Measurements from ENCODE around the gene USP40. TPM values are rescaled to one million over a fixed set of nuclear protein-coding genes. Genes with fewer than 3 reads are reported as not detected.

The USP40 gene
- total and polyA plus RNA-seq, 5 donors from 2014 or later: 2.7 to 17.2 (median 5.4) TPM

DNA sequence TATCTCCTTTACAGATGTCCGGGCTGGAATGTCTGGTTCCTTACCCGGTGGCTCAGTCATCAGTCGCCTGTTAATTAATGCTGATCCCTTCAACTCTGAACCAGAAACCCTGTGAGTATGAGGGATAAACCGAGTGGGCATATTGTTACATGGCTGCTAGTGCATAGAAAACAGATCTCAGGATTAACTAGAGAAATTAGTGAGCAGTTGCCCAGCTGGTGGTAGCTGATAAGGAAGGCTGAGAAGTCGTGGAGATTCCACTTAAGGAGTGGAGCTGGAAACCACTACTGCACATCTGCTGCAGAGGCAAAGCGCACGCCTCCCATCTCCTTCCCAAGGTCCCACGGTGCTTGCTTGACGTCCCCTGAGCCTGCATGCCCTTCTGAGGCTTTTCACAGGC lies 114.6 kb downstream of the USP40 start:
- Mint-ChIP-seq H3K36me3 (peaks cover 41% of the 10 kb centered on the region), H3K27me3 (no peaks in the 10 kb centered on the region), H3K4me3 (no peak overlapping the region), H3K27ac (no peak overlapping the region), H3K4me1 (peaks cover 0 to 3% (median 2%) of the 10 kb centered on the region in 4 donors), H3K9me3 (no peaks in the 10 kb centered on the region)
- Histone ChIP-seq H3K9me3 (ENCODE audit: control insufficient read depth in 2 of 2, low read length in 2 of 2) (no peaks in the 10 kb centered on the region), H3K4me1 (ENCODE audit: control insufficient read depth, insufficient read depth, low read length, poor library complexity, severe bottlenecking) (no peaks in the 10 kb centered on the region), H3K27me3 (ENCODE audit: control insufficient read depth, insufficient read depth, low read length) (no peaks in the 10 kb centered on the region), H3K27ac (ENCODE audit: insufficient read depth, low read length, poor library complexity, severe bottlenecking) (no peak overlapping the region), H3K36me3 (ENCODE audit: control insufficient read depth, insufficient read depth, low read length) (peaks cover 99% of the 10 kb centered on the region), H3K4me3 (ENCODE audit: low read depth, low read length) (no peak overlapping the region)
- ATAC-seq (ENCODE audit: low read depth in 2 of 2) (no peak), DNase-seq (no peak)

DNA sequence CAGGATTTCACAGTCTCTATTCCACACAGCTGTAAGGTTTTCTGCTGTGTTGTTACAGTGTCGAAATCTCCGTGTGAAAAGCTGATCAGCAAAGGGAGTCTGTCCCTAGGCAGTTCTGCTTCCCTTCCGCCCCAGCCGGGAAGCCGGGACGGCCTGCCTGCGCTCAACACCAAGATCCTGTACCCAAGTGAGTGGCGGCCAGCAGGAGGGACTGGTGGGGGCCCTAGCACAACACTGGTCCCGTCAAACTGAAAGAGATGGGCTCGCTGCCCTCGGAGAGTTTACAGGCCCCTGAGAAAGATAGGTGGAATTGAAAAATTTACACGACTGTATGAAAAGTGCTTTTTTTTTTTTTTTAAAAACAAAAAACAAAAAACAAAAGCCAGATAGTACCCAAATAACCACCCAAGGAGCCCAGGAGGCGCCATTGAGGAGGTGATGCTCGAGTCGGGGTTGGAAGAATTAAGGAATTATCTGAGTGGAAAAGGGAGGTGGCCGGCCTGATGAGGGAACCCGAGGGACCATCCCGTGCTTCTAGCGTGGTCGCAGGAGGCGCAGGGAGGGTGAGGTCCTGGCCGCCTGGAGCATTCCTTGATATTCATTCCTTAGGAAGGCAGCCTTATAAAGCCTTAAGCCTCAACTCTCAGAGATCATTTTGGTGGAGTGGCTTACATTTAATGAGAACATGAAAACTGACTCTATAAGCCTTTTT lies 115.6 kb downstream of the USP40 start:
- H3K4me1 ChIP-seq (ENCODE audit: control insufficient read depth, insufficient read depth, low read length, poor library complexity, severe bottlenecking): no peaks in the 10 kb centered on the region

GRCh38 chr2:233449921-233450863 lies 116.4 kb downstream of the USP40 start:
- Mint-ChIP-seq H3K9me3 (no peaks in the 10 kb centered on the region), H3K4me3 (no peak overlapping the region), H3K4me1 (peaks cover 0 to 3% (median 2%) of the 10 kb centered on the region in 4 donors), H3K36me3 (peaks cover 38% of the 10 kb centered on the region), H3K27ac (no peak overlapping the region), H3K27me3 (no peaks in the 10 kb centered on the region)
- Histone ChIP-seq H3K27me3 (ENCODE audit: control insufficient read depth, insufficient read depth, low read length) (no peaks in the 10 kb centered on the region), H3K4me1 (ENCODE audit: control insufficient read depth, insufficient read depth, low read length, poor library complexity, severe bottlenecking) (no peaks in the 10 kb centered on the region), H3K9me3 (ENCODE audit: control insufficient read depth in 2 of 2, low read length in 2 of 2) (no peaks in the 10 kb centered on the region), H3K27ac (ENCODE audit: insufficient read depth, low read length, poor library complexity, severe bottlenecking) (no peak overlapping the region), H3K36me3 (ENCODE audit: control insufficient read depth, insufficient read depth, low read length) (peaks cover 98% of the 10 kb centered on the region), H3K4me3 (ENCODE audit: low read depth, low read length) (no peak overlapping the region)
- no peak for DNase-seq
- ATAC-seq (ENCODE audit: low read depth in 2 of 2): no peak

More for the DNA sequence above, 115.6 kb downstream of the USP40 start:
- Histone ChIP-seq H3K36me3 (ENCODE audit: control insufficient read depth, insufficient read depth, low read length) (peaks cover 98% of the 10 kb centered on the region), H3K27me3 (ENCODE audit: control insufficient read depth, insufficient read depth, low read length) (no peaks in the 10 kb centered on the region), H3K4me3 (ENCODE audit: low read depth, low read length) (no peak overlapping the region), H3K27ac (ENCODE audit: insufficient read depth, low read length, poor library complexity, severe bottlenecking) (no peak overlapping the region), H3K9me3 (ENCODE audit: control insufficient read depth in 2 of 2, low read length in 2 of 2) (no peaks in the 10 kb centered on the region)
- no peak for ATAC-seq (ENCODE audit: low read depth in 2 of 2)
- no peak overlapping the region for H3K4me3 Mint-ChIP-seq
- H3K27ac Mint-ChIP-seq: no peak overlapping the region
- H3K9me3 Mint-ChIP-seq: no peaks in the 10 kb centered on the region
- H3K27me3 Mint-ChIP-seq: no peaks in the 10 kb centered on the region
- peaks cover 0 to 3% (median 2%) of the 10 kb centered on the region in 4 donors for H3K4me1 Mint-ChIP-seq
- H3K36me3 Mint-ChIP-seq: peaks cover 42% of the 10 kb centered on the region
- no peak for DNase-seq

DNA sequence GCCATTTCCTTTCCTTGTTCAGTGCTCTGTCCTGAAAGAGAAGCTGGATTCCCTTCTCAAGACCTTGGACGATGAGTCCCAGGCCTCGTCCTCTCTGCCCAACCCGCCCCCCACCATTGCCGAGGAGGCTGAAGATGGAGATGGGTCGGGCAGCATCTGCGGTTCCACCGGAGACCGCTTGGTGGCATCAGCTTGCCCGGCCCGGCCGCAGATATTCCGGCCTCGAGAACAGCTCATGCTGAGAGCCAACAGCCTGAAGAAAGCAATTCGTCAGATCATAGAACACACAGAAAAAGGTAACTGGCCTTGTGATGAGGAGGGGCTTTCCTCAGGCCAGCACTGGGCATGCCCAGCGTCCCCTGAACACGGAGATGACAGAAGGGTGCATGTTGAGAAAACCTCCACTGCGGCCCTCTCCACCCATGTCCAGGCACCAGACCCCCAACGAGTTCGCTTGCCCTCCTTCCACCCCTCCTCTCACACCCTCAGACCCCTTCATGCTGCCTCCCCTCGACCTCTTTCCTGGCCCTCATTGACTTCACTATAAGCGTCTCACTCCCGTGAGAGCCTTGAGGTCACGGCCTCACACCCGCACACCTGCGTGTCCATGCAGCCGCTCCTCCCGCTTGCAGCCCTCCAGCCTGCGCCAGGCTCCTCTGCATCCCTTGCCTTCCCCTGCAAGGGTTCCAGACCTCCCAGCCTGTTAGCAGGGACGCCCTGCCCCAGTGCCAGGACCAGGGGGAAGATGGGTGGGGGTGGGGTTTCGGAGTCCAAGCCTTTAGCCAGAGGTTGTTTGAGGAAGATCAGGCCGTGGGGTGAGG lies 117.3 kb downstream of the USP40 start:
- Histone ChIP-seq H3K9me3 (ENCODE audit: control insufficient read depth in 2 of 2, low read length in 2 of 2) (no peaks in the 10 kb centered on the region), H3K4me1 (ENCODE audit: control insufficient read depth, insufficient read depth, low read length, poor library complexity, severe bottlenecking) (no peaks in the 10 kb centered on the region), H3K4me3 (ENCODE audit: low read depth, low read length) (no peak overlapping the region), H3K27ac (ENCODE audit: insufficient read depth, low read length, poor library complexity, severe bottlenecking) (no peak overlapping the region), H3K36me3 (ENCODE audit: control insufficient read depth, insufficient read depth, low read length) (peaks cover 98% of the 10 kb centered on the region), H3K27me3 (ENCODE audit: control insufficient read depth, insufficient read depth, low read length) (no peaks in the 10 kb centered on the region)
- DNase-seq (no peak), ATAC-seq (ENCODE audit: low read depth in 2 of 2) (no peak)
- no peaks in the 10 kb centered on the region for H3K27me3 Mint-ChIP-seq
- peaks cover 37% of the 10 kb centered on the region for H3K36me3 Mint-ChIP-seq
- H3K4me3 Mint-ChIP-seq: no peak overlapping the region
- no peaks in the 10 kb centered on the region for H3K9me3 Mint-ChIP-seq
- peaks cover 0 to 7% (median 2%) of the 10 kb centered on the region in 4 donors for H3K4me1 Mint-ChIP-seq
- H3K27ac Mint-ChIP-seq: no peak overlapping the region

GRCh38 chr2:233448575-233448974 lies 118.0 kb downstream of the USP40 start:
- ATAC-seq (ENCODE audit: low read depth in 2 of 2) (no peak), DNase-seq (no peak)
- Histone ChIP-seq H3K4me3 (ENCODE audit: low read depth, low read length) (no peak overlapping the region), H3K36me3 (ENCODE audit: control insufficient read depth, insufficient read depth, low read length) (peaks cover 94% of the 10 kb centered on the region), H3K9me3 (ENCODE audit: control insufficient read depth in 2 of 2, low read length in 2 of 2) (no peaks in the 10 kb centered on the region), H3K27ac (ENCODE audit: insufficient read depth, low read length, poor library complexity, severe bottlenecking) (no peak overlapping the region), H3K4me1 (ENCODE audit: control insufficient read depth, insufficient read depth, low read length, poor library complexity, severe bottlenecking) (peaks cover 3% of the 10 kb centered on the region), H3K27me3 (ENCODE audit: control insufficient read depth, insufficient read depth, low read length) (no peaks in the 10 kb centered on the region)
- H3K27me3 Mint-ChIP-seq: peaks cover 5% of the 10 kb centered on the region
- H3K4me3 Mint-ChIP-seq: no peak overlapping the region
- no peaks in the 10 kb centered on the region for H3K9me3 Mint-ChIP-seq
- H3K27ac Mint-ChIP-seq: no peak overlapping the region
- H3K4me1 Mint-ChIP-seq: peaks cover 2 to 11% (median 5%) of the 10 kb centered on the region in 4 donors
- peaks cover 38% of the 10 kb centered on the region for H3K36me3 Mint-ChIP-seq

GRCh38 chr2:233448220-233448559 lies 118.4 kb downstream of the USP40 start:
- no peaks in the 10 kb centered on the region for H3K9me3 ChIP-seq (ENCODE audit: control insufficient read depth in 2 of 2, low read length in 2 of 2)
- ATAC-seq (ENCODE audit: low read depth in 2 of 2) (no peak), DNase-seq (peak in 1 of 3 donors; percentile 30)
- Mint-ChIP-seq H3K36me3 (peaks cover 40% of the 10 kb centered on the region), H3K27me3 (peaks cover 5% of the 10 kb centered on the region), H3K4me1 (peaks cover 5 to 14% (median 9%) of the 10 kb centered on the region in 4 donors), H3K9me3 (no peaks in the 10 kb centered on the region), H3K4me3 (no peak overlapping the region), H3K27ac (peak overlapping the region in 1 of 3 donors; percentile 62)
- peaks cover 90% of the 10 kb centered on the region for H3K36me3 ChIP-seq (ENCODE audit: control insufficient read depth, insufficient read depth, low read length)
- H3K27ac ChIP-seq (ENCODE audit: insufficient read depth, low read length, poor library complexity, severe bottlenecking): no peak overlapping the region
- peaks cover 7% of the 10 kb centered on the region for H3K4me1 ChIP-seq (ENCODE audit: control insufficient read depth, insufficient read depth, low read length, poor library complexity, severe bottlenecking)
- no peaks in the 10 kb centered on the region for H3K27me3 ChIP-seq (ENCODE audit: control insufficient read depth, insufficient read depth, low read length)
- no peak overlapping the region for H3K4me3 ChIP-seq (ENCODE audit: low read depth, low read length)

DNA sequence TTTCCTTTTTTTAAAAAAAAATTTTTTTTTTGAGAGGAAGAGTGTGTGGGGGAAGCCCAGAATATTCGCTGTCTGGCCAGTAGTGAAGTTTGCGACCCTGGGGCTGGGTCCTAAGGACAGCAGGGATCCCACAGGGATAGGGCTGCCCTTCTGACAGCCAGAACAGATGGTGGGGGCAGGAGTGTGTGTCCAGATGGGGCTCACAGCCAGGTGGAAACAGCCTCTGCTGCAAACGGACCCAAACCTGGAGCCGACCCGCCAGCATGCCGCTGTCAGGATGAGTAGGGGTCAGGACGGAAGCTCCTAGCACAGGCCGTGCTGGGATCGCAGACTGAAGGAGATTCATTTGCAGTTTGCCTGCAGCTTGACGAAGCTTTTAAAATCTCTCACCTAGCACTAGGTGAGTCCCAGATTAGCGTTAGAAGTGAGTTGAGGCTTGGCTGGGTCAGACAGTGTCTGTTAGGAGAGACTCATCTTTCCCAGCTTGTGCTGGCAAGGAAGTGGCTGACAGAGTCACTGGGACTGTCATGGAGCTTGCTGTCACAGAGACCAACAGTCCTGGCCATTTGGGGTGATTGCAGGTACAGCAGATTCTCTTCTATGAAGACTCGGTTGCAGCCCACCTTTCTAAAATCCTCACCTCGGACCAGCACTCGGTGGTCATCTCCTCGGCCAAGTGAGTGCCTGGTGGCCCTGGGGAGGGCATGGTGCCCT lies 118.9 kb downstream of the USP40 start:
- Mint-ChIP-seq H3K9me3 (no peaks in the 10 kb centered on the region), H3K27me3 (peaks cover 5% of the 10 kb centered on the region), H3K4me1 (peaks cover 8 to 18% (median 12%) of the 10 kb centered on the region in 4 donors), H3K4me3 (no peak overlapping the region), H3K36me3 (peaks cover 43% of the 10 kb centered on the region), H3K27ac (no peak overlapping the region)
- ATAC-seq (ENCODE audit: low read depth in 2 of 2) (no peak), DNase-seq (no peak)
- Histone ChIP-seq H3K36me3 (ENCODE audit: control insufficient read depth, insufficient read depth, low read length) (peaks cover 85% of the 10 kb centered on the region), H3K27me3 (ENCODE audit: control insufficient read depth, insufficient read depth, low read length) (no peaks in the 10 kb centered on the region), H3K9me3 (ENCODE audit: control insufficient read depth in 2 of 2, low read length in 2 of 2) (no peaks in the 10 kb centered on the region), H3K4me3 (ENCODE audit: low read depth, low read length) (no peak overlapping the region), H3K4me1 (ENCODE audit: control insufficient read depth, insufficient read depth, low read length, poor library complexity, severe bottlenecking) (peaks cover 7% of the 10 kb centered on the region), H3K27ac (ENCODE audit: insufficient read depth, low read length, poor library complexity, severe bottlenecking) (no peak overlapping the region)

All from CD4-positive, CD25-positive, alpha-beta regulatory T cell (primary cell).